Measurements from ENCODE around the gene C1orf122. TPM values are rescaled to one million over a fixed set of nuclear protein-coding genes. Genes with fewer than 3 reads are reported as not detected.

C1orf122 gene
- total RNA-seq, 2 donors from 2014 or later = 57.3 to 60.8 TPM

DNA sequence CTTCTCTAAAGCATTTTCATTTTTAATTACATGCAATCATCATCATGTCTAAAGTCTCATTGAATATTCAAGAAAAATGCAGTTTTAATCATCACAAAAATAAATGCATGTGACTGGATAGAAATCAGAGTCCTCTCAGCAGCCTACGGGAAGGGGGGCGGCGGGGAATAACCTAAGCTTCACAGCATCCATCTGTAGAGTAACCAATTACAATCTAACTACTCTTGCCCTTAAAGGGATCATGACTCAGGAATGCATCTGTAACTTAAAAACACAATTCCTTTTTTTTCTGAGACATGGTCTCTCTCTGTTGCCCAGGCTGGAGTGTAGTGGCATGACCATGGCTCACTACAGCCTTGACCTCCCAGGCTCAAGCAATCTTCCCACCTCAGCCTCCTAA is 29.2 kb downstream of the C1orf122 start:
- Histone ChIP-seq H3K27me3 (ENCODE audit: control insufficient read depth, insufficient read depth, low read length, poor library complexity, severe bottlenecking) (no peaks in the 10 kb centered on the region), H3K27ac (ENCODE audit: low read depth, low read length) (no peak overlapping the region), H3K9me3 (ENCODE audit: control insufficient read depth, low read length) (no peaks in the 10 kb centered on the region), H3K4me1 (ENCODE audit: control insufficient read depth, insufficient read depth, low read length) (no peaks in the 10 kb centered on the region), H3K9ac (ENCODE audit: extremely low read depth, low read length, poor library complexity, severe bottlenecking) (no peak overlapping the region), H3K4me3 (ENCODE audit: low read length) (no peak overlapping the region), H3K36me3 (ENCODE audit: control insufficient read depth, insufficient read depth, low read length) (peaks cover 57% of the 10 kb centered on the region)
- H3K27ac Mint-ChIP-seq = no peak overlapping the region
- no peaks in the 10 kb centered on the region for H3K27me3 Mint-ChIP-seq (ENCODE audit: insufficient read depth)
- no peaks in the 10 kb centered on the region for H3K4me1 Mint-ChIP-seq
- 59 to 67% methylated on average over 3 of the region's 3 CpGs for WGBS, 2 experiments (ENCODE audit: insufficient coverage in 1 of 2, insufficient read length in 1 of 2)
- no peak overlapping the region for H3K4me3 Mint-ChIP-seq
- no peak for DNase-seq
- peaks cover 66% of the 10 kb centered on the region for H3K36me3 Mint-ChIP-seq (ENCODE audit: low read depth)
- no peaks in the 10 kb centered on the region for H3K9me3 Mint-ChIP-seq
- TF ChIP-seq, protein P1, sequence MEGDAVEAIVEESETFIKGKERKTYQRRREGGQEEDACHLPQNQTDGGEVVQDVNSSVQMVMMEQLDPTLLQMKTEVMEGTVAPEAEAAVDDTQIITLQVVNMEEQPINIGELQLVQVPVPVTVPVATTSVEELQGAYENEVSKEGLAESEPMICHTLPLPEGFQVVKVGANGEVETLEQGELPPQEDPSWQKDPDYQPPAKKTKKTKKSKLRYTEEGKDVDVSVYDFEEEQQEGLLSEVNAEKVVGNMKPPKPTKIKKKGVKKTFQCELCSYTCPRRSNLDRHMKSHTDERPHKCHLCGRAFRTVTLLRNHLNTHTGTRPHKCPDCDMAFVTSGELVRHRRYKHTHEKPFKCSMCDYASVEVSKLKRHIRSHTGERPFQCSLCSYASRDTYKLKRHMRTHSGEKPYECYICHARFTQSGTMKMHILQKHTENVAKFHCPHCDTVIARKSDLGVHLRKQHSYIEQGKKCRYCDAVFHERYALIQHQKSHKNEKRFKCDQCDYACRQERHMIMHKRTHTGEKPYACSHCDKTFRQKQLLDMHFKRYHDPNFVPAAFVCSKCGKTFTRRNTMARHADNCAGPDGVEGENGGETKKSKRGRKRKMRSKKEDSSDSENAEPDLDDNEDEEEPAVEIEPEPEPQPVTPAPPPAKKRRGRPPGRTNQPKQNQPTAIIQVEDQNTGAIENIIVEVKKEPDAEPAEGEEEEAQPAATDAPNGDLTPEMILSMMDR (conservative IDR thresholded peaks at IDR 0.05) = no peak

DNA sequence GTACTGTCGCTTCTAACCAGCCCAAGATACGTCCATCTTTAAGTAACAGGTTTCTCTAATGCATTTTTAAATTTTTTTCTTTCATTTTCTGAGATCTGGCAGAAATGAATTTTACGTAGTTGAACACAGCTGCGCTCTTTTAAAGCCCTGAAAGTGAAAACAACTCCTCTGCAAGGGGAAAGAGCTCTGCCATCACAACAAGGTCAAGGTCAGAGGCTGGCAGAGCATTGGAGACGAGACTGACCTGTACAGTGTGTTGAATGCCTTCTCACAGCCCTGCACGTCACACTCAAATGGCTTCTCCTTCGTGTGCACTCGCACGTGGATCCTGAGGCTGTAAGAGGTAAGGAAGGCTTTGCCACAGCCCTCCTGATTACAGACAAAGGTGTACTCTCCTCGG is 32.1 kb downstream of the C1orf122 start:
- no peak overlapping the region for H3K9ac ChIP-seq (ENCODE audit: extremely low read depth, low read length, poor library complexity, severe bottlenecking)
- no peak overlapping the region for H3K27ac ChIP-seq (ENCODE audit: low read depth, low read length)
- H3K36me3 Mint-ChIP-seq (ENCODE audit: low read depth) = peaks cover 46% of the 10 kb centered on the region
- H3K27me3 Mint-ChIP-seq (ENCODE audit: insufficient read depth) = no peaks in the 10 kb centered on the region
- H3K4me1 Mint-ChIP-seq = peaks cover 16% of the 10 kb centered on the region
- no peak overlapping the region for H3K4me3 Mint-ChIP-seq
- DNase-seq = no peak
- H3K4me1 ChIP-seq (ENCODE audit: control insufficient read depth, insufficient read depth, low read length) = peaks cover 8% of the 10 kb centered on the region
- 92 to 93% methylated on average over 10 of the region's 10 CpGs for WGBS, 2 experiments (ENCODE audit: insufficient coverage in 1 of 2, insufficient read length in 1 of 2)
- H3K4me3 ChIP-seq (ENCODE audit: low read length) = no peak overlapping the region
- TF ChIP-seq, protein P1 (conservative IDR thresholded peaks at IDR 0.05) = no peak
- H3K9me3 Mint-ChIP-seq = no peaks in the 10 kb centered on the region
- H3K27me3 ChIP-seq (ENCODE audit: control insufficient read depth, insufficient read depth, low read length, poor library complexity, severe bottlenecking) = no peaks in the 10 kb centered on the region
- no peaks in the 10 kb centered on the region for H3K9me3 ChIP-seq (ENCODE audit: control insufficient read depth, low read length)
- H3K36me3 ChIP-seq (ENCODE audit: control insufficient read depth, insufficient read depth, low read length) = peaks cover 37% of the 10 kb centered on the region
- H3K27ac Mint-ChIP-seq = no peak overlapping the region

DNA sequence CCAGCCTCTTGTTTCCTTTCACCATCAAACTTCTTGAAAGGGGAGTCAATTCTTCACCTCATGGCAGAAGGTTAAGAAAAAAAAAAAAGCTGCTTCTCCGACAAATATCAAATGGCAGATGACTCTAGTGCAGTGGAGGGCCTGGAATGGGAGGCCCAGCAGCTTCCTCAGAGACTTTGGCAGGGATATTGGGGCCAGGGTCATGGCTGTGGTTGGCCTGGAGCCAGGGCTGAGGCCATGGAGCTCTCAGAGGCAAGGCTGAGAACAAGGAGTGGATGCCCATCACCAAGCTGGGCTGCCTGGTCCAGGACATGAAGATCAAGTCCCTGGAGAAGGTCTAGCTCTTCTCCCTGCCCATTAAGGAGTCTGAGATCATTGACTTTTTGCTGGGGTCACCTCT is 33.1 kb downstream of the C1orf122 start:
- Mint-ChIP-seq H3K4me3 (no peak overlapping the region), H3K27me3 (ENCODE audit: insufficient read depth) (no peaks in the 10 kb centered on the region), H3K4me1 (peaks cover 22% of the 10 kb centered on the region), H3K27ac (no peak overlapping the region), H3K36me3 (ENCODE audit: low read depth) (peaks cover 43% of the 10 kb centered on the region), H3K9me3 (no peaks in the 10 kb centered on the region)
- Histone ChIP-seq H3K36me3 (ENCODE audit: control insufficient read depth, insufficient read depth, low read length) (peaks cover 27% of the 10 kb centered on the region), H3K9me3 (ENCODE audit: control insufficient read depth, low read length) (no peaks in the 10 kb centered on the region), H3K4me1 (ENCODE audit: control insufficient read depth, insufficient read depth, low read length) (peaks cover 8% of the 10 kb centered on the region), H3K27ac (ENCODE audit: low read depth, low read length) (no peak overlapping the region), H3K9ac (ENCODE audit: extremely low read depth, low read length, poor library complexity, severe bottlenecking) (no peak overlapping the region), H3K27me3 (ENCODE audit: control insufficient read depth, insufficient read depth, low read length, poor library complexity, severe bottlenecking) (no peaks in the 10 kb centered on the region), H3K4me3 (ENCODE audit: low read length) (no peak overlapping the region)
- WGBS, 2 experiments (ENCODE audit: insufficient coverage in 1 of 2, insufficient read length in 1 of 2) = 96% methylated on average over 1 of the region's 1 CpG; no CpG with 5 or more reads in 1 of the 2 experiments
- TF ChIP-seq, protein P1 (conservative IDR thresholded peaks at IDR 0.05) = no peak
- DNase-seq = no peak
